ENCODE results near the gene CNTNAP5.

The CNTNAP5 gene

DNA sequence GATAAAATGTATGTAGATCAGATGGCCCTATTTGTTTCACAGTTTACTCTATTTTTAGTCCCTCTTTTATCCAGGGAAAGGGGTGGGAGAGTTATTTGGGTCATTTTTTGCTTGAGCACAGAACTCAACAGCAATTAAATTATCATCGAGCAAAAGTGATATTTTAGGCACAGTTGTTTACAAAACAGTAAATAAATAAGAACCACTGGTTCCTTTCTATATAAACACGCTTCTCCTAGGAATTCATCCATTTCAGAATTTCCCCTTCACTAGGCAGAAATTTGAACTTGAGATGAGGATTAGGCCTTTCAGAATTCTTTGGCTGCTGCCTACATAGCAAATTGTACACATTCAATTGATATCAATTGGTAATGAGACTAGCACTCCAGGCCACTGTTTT lies 812.4 kb downstream of the CNTNAP5 start:
- DNase-seq, result no peak

DNA sequence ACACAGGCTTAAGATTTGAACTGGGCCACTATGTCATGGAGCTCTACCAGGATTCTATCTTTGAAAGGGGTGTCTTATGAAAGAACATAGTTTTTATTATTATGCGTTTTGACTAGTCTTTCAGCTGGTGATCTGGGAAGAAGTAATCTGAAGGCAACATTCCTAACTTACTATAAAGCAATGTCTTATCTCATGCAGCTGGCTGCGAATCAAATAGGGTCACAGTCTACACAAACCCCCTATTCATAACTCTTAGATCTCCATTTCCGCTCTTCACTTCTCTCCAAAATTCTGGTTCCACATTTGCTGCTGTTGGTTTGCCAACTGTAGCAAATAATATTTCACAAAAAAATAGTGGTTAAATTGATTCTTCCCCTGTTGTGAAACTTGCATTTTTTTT lies 813.3 kb downstream of the CNTNAP5 start:
- DNase-seq, result no peak

DNA sequence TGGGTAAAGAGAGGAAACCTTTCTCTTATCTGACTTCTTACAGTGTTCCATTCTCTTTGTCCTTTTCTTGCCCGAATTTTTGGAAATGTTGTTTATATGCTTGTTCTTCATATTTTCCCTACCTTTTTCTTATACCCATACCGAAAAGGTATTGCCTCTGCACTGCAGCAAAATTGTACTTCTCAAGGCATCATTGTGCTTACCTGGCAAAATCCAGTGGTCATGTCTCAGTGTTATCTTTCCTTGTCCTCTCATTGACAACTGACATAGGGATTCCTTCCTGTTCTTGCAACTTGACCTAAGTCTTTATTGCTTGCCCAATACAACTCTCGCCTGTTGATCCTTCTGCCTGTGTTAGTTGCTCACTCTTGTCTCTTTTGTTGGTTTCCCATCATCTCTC lies 842.2 kb downstream of the CNTNAP5 start:
- DNase-seq, result no peak

DNA sequence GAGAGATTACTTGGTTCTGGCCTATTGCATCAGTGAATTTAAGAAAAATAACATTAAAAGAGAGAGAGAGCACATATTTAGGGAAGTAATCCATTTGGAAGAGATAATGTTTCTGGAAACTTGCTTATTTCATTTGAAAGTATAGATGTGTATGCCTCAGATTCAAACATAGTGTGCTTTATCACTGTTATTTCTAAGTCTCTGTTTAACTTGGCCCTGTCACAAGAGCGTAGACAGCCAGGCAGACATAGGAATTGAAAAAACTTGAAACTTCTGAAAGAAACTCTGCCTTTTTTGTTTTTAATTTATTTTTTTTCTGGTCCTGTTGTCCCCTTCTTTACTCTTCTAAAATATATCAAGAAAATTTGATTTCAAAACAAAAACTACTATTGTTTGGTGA lies 849.1 kb downstream of the CNTNAP5 start:
- no peak for DNase-seq

DNA sequence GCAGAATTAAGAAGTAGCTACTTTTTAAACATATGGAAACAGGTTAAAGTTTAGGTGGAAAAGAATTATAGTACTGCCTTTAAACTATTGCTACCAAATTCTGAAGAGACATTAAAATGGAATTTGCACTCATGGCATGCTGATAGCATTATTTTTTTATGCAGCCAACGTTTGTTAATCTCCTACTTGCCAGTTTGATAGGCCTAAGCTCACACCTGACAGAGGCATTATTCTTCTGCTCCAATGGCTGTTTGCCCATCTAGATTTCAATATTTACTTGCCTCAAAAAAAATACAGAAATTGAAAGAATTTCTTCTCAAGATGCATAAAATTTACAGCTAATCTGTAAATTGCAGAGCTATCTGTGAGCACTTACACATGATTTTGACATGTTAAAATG lies 849.6 kb downstream of the CNTNAP5 start:
- DNase-seq, result no peak

DNA sequence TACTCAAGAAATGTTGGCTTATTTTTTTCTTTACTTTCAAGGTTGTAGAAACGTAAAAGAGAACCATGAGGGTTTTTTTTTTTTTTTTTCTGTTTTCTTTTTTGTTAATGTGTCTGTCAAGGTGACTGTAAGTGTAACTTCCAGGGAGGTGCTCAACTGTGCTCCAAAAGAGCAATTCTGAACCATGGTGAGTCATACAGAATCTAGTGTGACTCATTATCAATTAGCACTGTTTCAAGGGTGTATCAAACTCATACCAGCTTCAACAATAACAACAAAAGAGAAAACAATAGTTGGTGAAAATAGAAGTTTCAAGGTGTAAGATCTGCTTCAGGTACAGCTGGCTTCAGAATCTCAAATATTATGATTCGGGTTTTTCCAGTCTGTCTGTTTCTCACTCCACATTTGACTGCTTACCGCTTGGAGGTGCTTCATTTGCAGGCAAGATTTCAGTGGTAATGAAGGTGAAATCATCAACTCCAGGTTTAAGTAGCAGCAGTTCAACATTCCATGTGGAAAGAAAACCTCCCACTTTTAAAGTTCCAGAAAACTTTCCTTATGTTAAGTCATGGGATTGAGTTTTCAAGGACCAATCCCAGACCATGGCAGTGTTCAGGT lies 850.6 kb downstream of the CNTNAP5 start:
- DNase-seq, result no peak

DNA sequence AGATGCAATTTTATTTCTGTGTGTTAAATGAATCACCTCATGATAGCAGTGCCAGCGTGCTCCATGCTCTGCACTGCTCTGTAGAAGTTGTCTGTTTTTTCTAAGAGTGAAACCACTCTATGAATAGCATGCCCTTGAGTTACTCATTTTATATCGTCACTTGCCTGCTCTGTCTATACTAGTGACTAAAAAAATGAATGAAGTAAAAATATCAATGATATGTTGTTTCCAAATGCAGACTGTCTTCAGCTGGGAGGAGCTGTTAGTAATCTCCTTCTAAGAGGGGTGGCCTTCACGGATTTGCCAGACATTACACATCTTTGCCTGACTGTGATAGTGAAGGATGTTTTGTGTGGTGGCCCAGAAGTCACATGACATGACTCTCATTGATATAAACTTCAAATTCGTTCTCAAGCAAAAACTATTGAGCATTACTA lies 852.1 kb downstream of the CNTNAP5 start:
- DNase-seq, result no peak

DNA sequence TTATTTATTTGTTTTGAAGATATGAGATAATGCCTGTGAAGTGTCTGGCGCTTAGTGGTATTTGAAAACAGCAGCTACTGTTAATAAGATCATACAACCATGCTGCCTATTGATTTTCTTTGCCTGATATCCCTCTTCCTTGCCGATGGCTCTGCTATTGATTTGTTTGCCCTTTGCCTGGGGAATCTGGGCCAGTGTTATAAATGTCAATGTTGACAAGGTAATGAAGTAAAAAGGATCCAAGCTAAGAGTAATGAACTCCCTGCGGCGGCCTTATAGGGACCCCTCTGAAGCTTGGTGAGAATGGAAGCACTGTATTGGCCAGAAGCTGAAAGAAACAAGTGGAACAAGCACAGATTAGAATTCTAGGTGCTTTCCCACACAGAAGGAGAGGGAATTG lies 854.6 kb downstream of the CNTNAP5 start:
- DNase-seq, result no peak

DNA sequence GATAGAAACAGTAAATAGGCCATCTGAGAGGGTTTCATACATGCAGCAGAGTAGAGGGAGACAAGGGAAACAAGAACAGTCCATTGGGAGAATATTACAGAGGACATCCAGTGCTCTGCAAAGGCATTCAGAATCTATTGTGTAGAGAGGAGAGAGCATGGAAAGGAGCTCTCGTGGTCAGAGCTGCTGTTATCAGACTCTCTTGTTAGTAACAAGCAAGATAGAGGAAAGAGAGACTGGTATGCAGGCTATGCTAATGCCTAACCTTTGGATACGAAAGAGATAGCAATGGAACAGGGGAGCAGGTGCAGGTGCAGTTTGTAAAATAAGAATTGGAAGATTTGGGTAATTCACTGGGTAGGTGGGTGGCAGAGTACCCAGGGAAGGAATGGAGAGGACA lies 855.9 kb downstream of the CNTNAP5 start:
- DNase-seq, result no peak

DNA sequence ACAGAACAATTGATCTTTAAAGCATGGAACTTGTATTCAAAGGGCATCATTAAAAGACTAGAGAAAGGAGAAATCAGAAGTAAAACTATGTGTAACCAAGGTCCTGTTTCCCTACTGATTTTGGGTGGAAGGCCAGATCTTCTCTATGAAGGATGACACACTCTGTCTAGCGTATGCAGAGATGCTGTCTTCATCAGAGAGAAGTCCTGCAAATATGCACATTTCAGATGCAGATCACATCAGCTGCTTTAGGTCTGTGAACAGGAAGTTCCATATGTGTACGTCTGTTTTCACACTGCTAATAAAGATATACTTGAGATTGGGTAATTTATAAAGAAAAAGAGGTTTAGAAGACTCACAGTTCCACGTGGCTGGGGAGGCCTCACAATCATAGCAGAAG lies 857.3 kb downstream of the CNTNAP5 start:
- no peak for DNase-seq

DNA sequence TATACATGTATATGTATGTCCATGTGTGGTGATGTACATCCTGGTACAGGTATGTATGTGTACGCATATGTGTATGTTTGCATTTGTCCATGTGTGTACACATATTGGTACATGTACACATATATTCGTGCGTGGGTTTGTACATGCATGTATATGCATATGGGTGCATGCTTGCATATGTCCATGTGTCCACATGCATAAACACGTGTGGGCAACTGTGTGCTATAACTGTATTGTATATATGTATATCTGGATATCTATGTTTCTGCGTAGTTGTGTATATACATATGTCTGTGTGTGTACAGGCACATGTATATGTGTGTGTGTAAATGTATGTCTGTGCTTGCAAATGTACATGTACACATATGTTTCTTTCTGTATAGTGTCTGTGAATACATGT lies 858.5 kb downstream of the CNTNAP5 start:
- no peak for DNase-seq

DNA sequence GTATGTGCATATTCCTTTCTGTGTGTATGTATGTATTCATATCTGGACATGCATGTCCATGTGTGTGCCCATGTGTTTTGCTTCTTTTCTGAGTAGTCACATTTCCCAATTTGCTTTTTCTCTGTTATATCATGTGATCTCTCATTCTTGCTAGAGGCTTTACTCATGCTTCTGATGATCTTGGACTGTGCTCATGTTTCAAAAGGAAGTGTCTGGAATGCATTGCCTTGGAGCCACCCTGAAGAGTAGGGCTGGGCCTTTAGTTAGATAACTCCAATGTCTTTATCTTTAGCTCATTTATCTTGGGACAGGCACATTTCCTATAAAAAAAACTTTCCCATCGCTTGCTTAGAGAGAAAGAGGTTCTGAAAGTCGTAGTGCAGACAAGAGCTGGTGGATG lies 859.2 kb downstream of the CNTNAP5 start:
- no peak for DNase-seq

DNA sequence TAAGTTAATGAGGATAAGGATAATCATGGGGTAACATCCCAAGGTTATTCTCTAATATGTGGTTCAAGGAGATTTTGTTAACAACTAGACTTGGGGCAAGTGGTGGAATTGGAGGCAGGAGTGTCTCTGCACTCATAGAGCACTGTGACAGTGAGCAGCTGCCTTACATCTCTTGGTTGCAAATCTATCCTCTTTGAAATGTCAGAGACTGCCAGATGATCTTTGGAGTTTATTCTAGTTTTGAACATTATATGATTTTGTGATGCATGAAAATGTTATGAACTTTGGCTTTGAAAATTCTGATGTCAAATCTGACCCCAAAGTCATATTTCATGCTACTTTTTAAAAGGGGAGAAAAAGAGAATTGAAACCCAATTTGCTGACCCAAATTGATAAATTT lies 861.1 kb downstream of the CNTNAP5 start:
- DNase-seq, result no peak

DNA sequence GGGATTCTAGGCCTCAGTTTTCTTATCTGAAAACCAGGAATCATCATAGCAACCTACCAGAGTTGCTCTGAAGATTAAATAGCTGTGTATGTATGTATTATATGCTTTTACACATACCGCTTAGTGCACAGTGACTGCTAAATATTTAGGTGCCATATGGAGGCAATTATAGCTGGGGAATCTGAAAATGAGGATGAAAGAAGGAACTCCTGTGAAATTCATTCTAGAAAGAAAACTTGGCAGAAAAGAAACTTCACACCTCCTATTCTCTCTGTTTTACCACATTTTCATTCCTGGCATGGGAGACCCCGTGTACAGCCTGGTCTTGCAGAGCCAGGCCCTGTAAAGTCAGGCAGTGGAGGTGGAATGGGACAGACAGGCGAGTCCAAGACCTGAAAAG lies 862.4 kb downstream of the CNTNAP5 start:
- DNase-seq, result no peak

DNA sequence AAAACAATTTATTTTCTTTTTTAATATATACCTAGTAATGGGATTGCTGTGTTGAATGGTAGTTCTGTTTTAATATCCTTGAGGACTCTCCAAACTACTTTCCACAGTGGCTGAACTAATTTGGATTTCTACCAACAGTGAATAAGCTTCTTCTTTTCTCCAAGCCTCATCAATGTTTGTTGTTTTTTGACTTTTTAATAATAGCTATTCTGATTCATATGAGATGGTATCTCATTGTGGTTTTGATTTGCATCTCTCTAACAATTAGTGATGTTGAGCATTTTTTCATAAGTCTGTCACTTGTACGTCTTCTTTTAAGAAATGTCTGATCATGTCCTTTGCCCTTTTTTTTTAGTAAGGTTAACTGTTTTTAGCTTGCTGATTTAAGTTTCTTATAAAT lies 863.3 kb downstream of the CNTNAP5 start:
- no peak for DNase-seq

DNA sequence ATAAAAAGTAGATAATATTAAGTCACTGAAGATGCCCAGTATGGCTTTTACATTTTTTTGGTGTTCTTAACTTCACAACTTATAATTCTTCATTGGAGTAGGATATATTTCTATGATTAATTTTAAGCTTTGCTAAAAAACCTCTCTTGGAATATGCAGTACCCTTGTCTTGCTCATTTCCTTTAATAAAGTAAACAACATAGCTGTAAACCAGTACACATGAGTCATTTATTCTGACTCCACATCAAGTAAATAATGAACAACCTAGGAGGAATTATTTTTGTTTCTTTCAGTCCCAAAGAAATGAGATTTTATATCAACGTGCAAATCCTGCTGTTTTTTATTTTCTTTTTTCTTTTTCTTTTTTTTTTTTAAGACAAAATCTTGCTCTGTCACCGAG lies 869.1 kb downstream of the CNTNAP5 start:
- DNase-seq, result no peak

DNA sequence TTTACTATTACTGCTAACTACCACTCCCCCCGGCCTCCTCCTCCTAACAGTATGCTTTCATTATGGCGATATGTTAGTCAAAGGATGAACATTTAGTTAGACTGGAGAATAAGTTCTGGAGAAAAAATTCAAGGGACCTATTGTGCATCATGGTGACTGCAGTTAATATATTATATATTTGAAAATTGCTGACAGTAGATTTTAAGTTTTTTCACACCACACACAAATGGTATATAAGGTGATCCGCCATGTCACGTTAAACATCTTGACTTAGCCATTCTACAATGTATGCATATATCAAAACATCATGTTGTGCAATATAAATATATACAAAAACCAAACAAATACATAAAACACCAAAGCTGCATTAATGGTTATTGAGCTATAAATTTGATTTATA lies 873.7 kb downstream of the CNTNAP5 start:
- no peak for DNase-seq

DNA sequence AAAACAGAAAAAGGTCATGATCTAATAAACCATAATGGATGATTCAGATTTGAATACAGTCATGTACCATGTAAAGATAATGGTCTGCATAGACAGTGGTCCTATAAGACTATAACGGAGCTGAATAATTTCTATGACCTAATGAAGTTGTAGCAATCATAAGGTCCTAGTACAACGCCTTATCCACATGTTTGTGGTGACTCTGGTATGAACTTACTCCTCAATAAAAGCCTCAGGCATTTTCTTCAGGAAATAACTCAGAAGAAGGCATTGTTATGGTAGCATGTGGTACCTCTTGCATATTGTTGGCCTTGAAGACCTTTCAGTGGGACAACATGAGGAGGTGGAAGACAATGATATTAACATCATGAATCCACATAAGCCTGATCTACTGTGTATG lies 883.3 kb downstream of the CNTNAP5 start:
- DNase-seq, result no peak

DNA sequence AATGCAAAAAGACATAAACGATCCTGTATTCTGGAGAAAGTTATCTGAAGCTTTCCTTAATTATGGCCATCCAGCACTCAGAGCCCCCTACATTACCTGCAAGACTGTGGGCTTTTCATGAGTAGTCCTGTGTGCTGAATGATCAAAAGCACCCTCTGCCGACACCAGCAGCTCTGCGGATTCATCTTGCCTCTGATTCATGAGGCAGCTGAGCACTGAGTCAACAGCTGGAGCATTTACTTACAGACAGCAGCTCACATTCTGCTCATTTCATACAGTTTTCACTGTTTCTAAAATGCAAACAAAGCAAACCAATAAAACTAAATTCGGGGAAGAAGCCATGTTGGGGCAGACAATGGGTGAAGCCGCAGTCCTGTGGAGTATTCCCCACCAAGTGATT lies 886.5 kb downstream of the CNTNAP5 start:
- peak in 1 of 2 donors; percentile 4 for DNase-seq

DNA sequence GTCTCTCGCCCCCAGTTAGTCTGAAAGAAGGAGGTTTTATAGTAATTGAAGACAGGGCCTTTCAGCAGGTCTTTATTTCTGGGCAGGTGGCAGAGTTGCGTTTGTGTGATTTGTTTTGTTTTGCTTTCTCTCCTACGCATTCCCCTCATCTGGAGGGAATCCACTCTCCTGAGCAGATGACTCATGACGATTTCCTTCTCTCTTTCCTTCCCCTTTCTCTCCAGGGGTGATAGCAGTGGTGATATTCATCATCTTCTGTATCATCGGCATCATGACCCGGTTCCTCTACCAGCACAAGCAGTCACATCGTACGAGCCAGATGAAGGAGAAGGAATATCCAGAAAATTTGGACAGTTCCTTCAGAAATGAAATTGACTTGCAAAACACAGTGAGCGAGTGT lies 888.8 kb downstream of the CNTNAP5 start:
- no peak for DNase-seq

DNA sequence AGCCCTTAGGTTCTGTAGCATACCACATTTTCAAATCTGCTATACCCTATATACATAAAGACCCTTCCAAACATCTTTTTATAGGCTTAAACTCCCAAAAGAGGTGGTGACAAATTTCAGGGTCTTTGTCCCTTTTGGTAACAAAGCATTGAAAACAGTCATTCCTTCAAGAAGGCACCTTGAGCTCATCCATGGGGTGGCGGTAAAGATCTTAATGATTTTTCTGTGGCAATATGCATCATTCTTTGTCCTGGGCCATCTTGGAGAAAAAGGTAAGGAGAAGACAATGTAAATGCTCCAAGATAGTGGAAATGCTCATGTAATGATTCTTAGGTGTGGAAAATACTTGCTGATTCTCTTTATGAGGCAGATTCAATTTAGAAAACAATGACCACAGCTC lies 890.5 kb downstream of the CNTNAP5 start:
- DNase-seq, result no peak

DNA sequence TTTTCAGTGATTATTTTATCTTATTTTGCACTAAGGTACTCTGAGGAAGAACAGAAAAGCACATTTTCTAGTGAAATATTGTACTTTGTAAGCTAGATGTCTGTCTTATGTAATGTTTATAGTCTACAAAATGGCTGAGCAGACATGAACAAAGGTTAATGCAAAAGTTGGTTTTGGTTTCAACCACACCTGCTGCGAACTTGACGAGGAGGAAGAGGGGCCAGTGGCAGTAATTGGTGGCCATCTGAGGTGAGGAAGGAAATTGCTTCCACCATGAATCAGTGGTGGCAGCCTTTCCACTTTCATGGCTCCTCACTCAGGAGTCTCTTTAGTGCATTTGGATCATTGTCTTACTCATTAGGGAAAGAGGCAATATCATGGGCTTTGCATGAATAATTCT lies 894.2 kb downstream of the CNTNAP5 start:
- DNase-seq, result no peak

DNA sequence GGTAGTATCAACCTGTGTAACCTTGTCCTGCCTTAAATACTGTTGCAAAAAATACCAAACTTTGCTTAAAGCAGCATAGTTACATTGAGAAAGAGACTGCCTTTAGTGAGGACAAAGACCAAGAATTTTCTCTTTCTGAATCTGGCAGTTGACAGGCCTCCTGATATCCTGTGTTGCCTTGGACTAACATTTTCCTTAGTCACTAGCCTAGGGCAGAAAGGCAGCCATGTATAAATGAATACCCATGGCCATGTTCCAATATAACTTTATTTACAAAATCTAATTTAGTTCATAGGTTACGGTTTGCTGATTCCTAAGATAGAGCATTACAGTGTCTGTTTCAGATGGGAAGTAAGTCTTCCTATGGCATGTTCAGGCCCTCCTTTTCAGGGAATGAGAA lies 895.4 kb downstream of the CNTNAP5 start:
- no peak for DNase-seq

DNA sequence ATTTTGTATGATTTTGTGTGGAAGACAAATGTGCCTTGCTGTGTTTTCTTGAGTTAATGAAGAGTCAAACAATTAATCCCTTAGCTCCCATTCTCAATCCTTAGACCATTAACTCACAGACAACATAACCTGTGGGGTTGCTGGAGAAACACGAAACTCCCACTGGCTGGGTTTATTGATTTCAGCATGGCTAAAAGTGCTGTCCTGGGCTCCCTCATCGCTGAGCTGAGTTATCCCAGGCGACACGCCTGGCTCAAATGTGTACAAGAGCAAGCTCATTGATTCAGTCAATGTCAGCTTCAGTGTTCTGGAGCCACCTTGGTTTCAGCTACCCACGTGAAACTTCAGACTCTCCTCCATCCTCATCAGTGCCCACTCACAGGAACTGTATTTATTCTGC lies 896.1 kb downstream of the CNTNAP5 start:
- no peak for DNase-seq

DNA sequence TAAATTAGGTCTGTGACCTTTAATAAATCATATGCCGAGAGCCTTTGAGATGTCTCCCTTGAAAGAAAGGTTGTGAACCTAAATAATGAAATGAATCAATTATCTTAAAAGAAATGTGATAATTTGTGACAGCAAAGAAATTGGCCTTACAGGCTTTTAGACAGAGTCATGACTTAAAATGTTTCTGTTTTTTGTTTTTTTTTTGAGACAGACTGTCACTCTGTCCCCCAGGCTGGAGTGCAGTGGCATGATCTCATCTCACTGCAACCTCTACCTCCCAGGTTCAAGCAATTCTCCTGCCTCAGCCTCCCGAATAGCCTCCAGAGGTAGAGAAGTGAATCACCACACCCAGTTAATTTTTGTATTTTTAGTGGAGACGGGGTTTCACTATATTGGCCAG lies 898.0 kb downstream of the CNTNAP5 start:
- no peak for DNase-seq

DNA sequence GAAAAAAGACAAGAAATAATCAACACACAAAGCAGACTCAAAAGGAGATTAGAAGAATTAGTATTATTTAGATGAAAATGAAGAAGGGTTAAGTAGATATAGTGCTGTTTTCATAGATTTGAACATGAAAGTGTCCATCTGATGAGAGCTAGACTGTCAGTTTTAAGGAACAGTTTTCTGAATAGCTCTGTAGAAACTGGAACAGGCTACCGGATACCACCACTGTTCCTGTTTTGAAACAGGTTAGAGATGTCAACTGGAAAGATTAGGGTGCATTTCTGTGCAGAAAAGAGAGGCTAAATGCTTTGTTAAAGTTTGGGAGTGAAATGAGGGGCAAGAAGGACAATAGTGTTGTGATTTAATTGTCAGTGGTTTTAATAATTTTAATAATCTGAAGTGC lies 908.8 kb downstream of the CNTNAP5 start:
- DNase-seq, result no peak

Data from hippocampal formation (tissue), 2 donors.